Breast epithelium (tissue), 3 donors: ENCODE data around the gene PLB1.

Source experiments
- POLR2AphosphoS5 ChIP-seq, 3 donors: sonication (generic); formaldehyde crosslinking; IDR thresholded peaks; one replicate each; pipeline ENCODE4 v1.6.1; 2017; ENCODE audit warnings: antibody characterized with exemption in 3 of 3
- TF ChIP-seq, protein P1 (sequence below), 3 donors: fragments of 450-650 bp; IDR thresholded peaks; one replicate each; pipeline ENCODE4 v1.5.1; 2016 to 2017; ENCODE audit warnings: antibody characterized with exemption in 3 of 3, mild to moderate bottlenecking in 3 of 3, moderate library complexity in 3 of 3

DNA sequence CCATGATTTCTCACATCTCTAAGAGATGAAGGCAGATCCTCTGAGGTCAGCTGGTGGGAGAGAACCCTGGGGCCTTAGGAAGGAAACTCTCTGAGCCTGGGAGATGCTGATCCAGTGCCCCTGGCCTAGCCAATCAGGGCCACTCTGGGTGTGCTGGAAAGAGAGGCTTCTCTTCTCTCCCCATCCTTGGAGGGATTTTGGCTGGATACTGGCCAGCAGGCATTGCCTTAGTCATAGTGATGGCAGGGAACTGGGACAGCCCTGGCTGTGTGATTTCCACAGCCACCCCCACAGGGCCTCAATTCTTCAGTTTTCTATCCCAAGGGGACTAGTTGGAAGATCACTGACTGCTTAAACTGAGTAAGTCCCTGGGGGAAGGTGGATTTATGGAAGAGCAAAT lies 26.6 kb upstream of the PLB1 start:
- TF ChIP-seq, protein P1, sequence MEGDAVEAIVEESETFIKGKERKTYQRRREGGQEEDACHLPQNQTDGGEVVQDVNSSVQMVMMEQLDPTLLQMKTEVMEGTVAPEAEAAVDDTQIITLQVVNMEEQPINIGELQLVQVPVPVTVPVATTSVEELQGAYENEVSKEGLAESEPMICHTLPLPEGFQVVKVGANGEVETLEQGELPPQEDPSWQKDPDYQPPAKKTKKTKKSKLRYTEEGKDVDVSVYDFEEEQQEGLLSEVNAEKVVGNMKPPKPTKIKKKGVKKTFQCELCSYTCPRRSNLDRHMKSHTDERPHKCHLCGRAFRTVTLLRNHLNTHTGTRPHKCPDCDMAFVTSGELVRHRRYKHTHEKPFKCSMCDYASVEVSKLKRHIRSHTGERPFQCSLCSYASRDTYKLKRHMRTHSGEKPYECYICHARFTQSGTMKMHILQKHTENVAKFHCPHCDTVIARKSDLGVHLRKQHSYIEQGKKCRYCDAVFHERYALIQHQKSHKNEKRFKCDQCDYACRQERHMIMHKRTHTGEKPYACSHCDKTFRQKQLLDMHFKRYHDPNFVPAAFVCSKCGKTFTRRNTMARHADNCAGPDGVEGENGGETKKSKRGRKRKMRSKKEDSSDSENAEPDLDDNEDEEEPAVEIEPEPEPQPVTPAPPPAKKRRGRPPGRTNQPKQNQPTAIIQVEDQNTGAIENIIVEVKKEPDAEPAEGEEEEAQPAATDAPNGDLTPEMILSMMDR (IDR thresholded peaks at IDR 0.05), result no peak
- no peak for TF ChIP-seq POLR2AphosphoS5 (IDR thresholded peaks at IDR 0.05)
